ENCODE data around the gene IKZF3.

Gene IKZF3

GRCh38 chr17:39719563-39720355 is 144.4 kb downstream of the IKZF3 start:
- H2AFZ ChIP-seq (ENCODE audit: low read length) = no peak overlapping the region
- H3K27ac ChIP-seq (ENCODE audit: low read length) = no peak overlapping the region
- H3K4me2 ChIP-seq (ENCODE audit: low read depth, low read length) = no peak overlapping the region
- DNase-seq = no peak
- no peaks in the 10 kb centered on the region for H3K79me2 ChIP-seq (ENCODE audit: low read length)
- H3K36me3 ChIP-seq (replicated peaks; ENCODE audit: insufficient read depth, low read length) = no peaks in the 10 kb centered on the region
- no peaks in the 10 kb centered on the region for H3K9me3 ChIP-seq (replicated peaks; ENCODE audit: insufficient read depth, low read length)
- no peak overlapping the region for H3K9ac ChIP-seq (ENCODE audit: low read length)
- H4K20me1 ChIP-seq (ENCODE audit: insufficient read depth, low read length) = no peaks in the 10 kb centered on the region
- no peaks in the 10 kb centered on the region for H3K9me2 ChIP-seq (replicated peaks; ENCODE audit: insufficient read depth, low read length)
- H3F3A ChIP-seq (ENCODE audit: insufficient read depth, low read length) = no peaks in the 10 kb centered on the region
- H3K4me1 ChIP-seq (ENCODE audit: low read length) = no peaks in the 10 kb centered on the region
- H3K4me3 ChIP-seq (ENCODE audit: low read length) = no peak overlapping the region
- H3K27me3 ChIP-seq (replicated peaks; ENCODE audit: insufficient read depth, low read length) = no peaks in the 10 kb centered on the region
- TF ChIP-seq EZH2 (optimal IDR thresholded peaks at IDR 0.05; ENCODE audit: low read depth, low read length) = no peak

- H2AFZ ChIP-seq (ENCODE audit: low read length) = no peak overlapping the region
- H3K9ac ChIP-seq (ENCODE audit: low read length) = no peak overlapping the region
- no peaks in the 10 kb centered on the region for H3K9me3 ChIP-seq (replicated peaks; ENCODE audit: insufficient read depth, low read length)
- no peaks in the 10 kb centered on the region for H3K9me2 ChIP-seq (replicated peaks; ENCODE audit: insufficient read depth, low read length)
- H3K4me2 ChIP-seq (ENCODE audit: low read depth, low read length) = no peak overlapping the region
- H3K4me1 ChIP-seq (ENCODE audit: low read length) = no peaks in the 10 kb centered on the region
- no peak for DNase-seq
- no peaks in the 10 kb centered on the region for H3K36me3 ChIP-seq (replicated peaks; ENCODE audit: insufficient read depth, low read length)
- no peak overlapping the region for H3K27ac ChIP-seq (ENCODE audit: low read length)
- no peaks in the 10 kb centered on the region for H3K27me3 ChIP-seq (replicated peaks; ENCODE audit: insufficient read depth, low read length)
- no peak overlapping the region for H3K4me3 ChIP-seq (ENCODE audit: low read length)
- no peaks in the 10 kb centered on the region for H3K79me2 ChIP-seq (ENCODE audit: low read length)
- no peak for TF ChIP-seq EZH2phosphoT487 (IDR thresholded peaks at IDR 0.05; ENCODE audit: low read length)
- TF ChIP-seq CTCF (IDR thresholded peaks at IDR 0.05; ENCODE audit: low read length) = no peak
- TF ChIP-seq EZH2 (optimal IDR thresholded peaks at IDR 0.05; ENCODE audit: low read depth, low read length) = no peak
- no peaks in the 10 kb centered on the region for H4K20me1 ChIP-seq (ENCODE audit: insufficient read depth, low read length)
- H3F3A ChIP-seq (ENCODE audit: insufficient read depth, low read length) = no peaks in the 10 kb centered on the region
These were observed 146.5 kb downstream of the IKZF3 start for GRCh38 chr17:39717660-39718059.

GRCh38 chr17:39716879-39717536 is 147.1 kb downstream of the IKZF3 start:
- DNase-seq = no peak
- H3K36me3 ChIP-seq (replicated peaks; ENCODE audit: insufficient read depth, low read length) = no peaks in the 10 kb centered on the region
- H3K4me2 ChIP-seq (ENCODE audit: low read depth, low read length) = no peak overlapping the region
- H3K27ac ChIP-seq (ENCODE audit: low read length) = no peak overlapping the region
- no peak overlapping the region for H3K4me3 ChIP-seq (ENCODE audit: low read length)
- H3K4me1 ChIP-seq (ENCODE audit: low read length) = no peaks in the 10 kb centered on the region
- H3K27me3 ChIP-seq (replicated peaks; ENCODE audit: insufficient read depth, low read length) = no peaks in the 10 kb centered on the region
- no peak overlapping the region for H3K9ac ChIP-seq (ENCODE audit: low read length)
- H3K79me2 ChIP-seq (ENCODE audit: low read length) = no peaks in the 10 kb centered on the region
- H4K20me1 ChIP-seq (ENCODE audit: insufficient read depth, low read length) = no peaks in the 10 kb centered on the region
- no peak overlapping the region for H2AFZ ChIP-seq (ENCODE audit: low read length)
- no peaks in the 10 kb centered on the region for H3K9me3 ChIP-seq (replicated peaks; ENCODE audit: insufficient read depth, low read length)
- TF ChIP-seq EZH2 (optimal IDR thresholded peaks at IDR 0.05; ENCODE audit: low read depth, low read length) (no peak), CTCF (IDR thresholded peaks at IDR 0.05; ENCODE audit: low read length) (no peak), EZH2phosphoT487 (IDR thresholded peaks at IDR 0.05; ENCODE audit: low read length) (no peak)
- H3K9me2 ChIP-seq (replicated peaks; ENCODE audit: insufficient read depth, low read length) = no peaks in the 10 kb centered on the region
- no peaks in the 10 kb centered on the region for H3F3A ChIP-seq (ENCODE audit: insufficient read depth, low read length)

All from MM.1S (cell line).